IMR-90 (cell line): ENCODE measurements around the gene FBXO15. TPM values are rescaled to one million over a fixed set of nuclear protein-coding genes. Genes with fewer than 3 reads are reported as not detected.

ENCODE experiments used
- ATAC-seq: fragments of 200-7000 bp; cut with Tn5 transposase; 2 replicates; pipeline ENCODE4 v1.9.1; 2020; ENCODE audit warnings: low read depth, mild to moderate bottlenecking, moderate library complexity
- BruUV-seq: library from RNA; stranded (reverse); fragments of 400-500 nt; replicated peaks from 2 replicates; lab custom pipeline; 2021; lab: Mats Ljungman, UMichigan
- CTCF ChIA-PET: fragments of 300-600 bp; formaldehyde crosslinking; extraction: SDS; loops from one replicate; lab custom pipeline; 2021; ENCODE audit warnings: antibody characterized with exemption; lab: Yijun Ruan, JAX
- POLR2A ChIA-PET: fragments of 300-600 bp; sonication (Branson Sonifier 250); formaldehyde crosslinking; loops from one replicate; lab custom pipeline; 2022; ENCODE audit warnings: antibody characterized with exemption; ENCODE audit not compliant: unreplicated experiment; lab: Charles Lee
- DNase-seq: peaks from one replicate; pipeline ENCODE4 v3.0.0; 2013
- H2AFZ ChIP-seq: replicated peaks from 2 replicates; pipeline ENCODE3; 2013; ENCODE audit warnings: low read length, mild to moderate bottlenecking; ENCODE audit not compliant: poor library complexity
- H2AK5ac ChIP-seq: 2 replicates; pipeline ENCODE4 v1.6.1; 2013; ENCODE audit warnings: low read depth, low read length, inconsistent platforms
- H2AK9ac ChIP-seq: replicated peaks from 2 replicates; pipeline ENCODE3; 2013; ENCODE audit warnings: mild to moderate bottlenecking, low read depth, low read length, moderate library complexity; ENCODE audit not compliant: poor library complexity
- H2BK120ac ChIP-seq: 2 replicates; pipeline ENCODE4 v1.6.1; 2013; ENCODE audit warnings: low read depth, low read length, inconsistent platforms
- H2BK15ac ChIP-seq: 3 replicates; pipeline ENCODE4 v1.6.1; 2013; ENCODE audit warnings: low read depth, low read length, inconsistent platforms
- H2BK20ac ChIP-seq: 2 replicates; pipeline ENCODE4 v1.6.1; 2013; ENCODE audit warnings: low read depth, mild to moderate bottlenecking, inconsistent platforms, low read length, moderate library complexity
- H2BK5ac ChIP-seq: 2 replicates; pipeline ENCODE4 v1.6.1; 2013; ENCODE audit warnings: mild to moderate bottlenecking, low read depth, low read length, inconsistent platforms; ENCODE audit not compliant: poor library complexity, severe bottlenecking
- H3K14ac ChIP-seq: replicated peaks from 2 replicates; pipeline ENCODE4 v1.6.1; 2013; ENCODE audit warnings: low read depth, low read length, inconsistent platforms
- H3K18ac ChIP-seq: 2 replicates; pipeline ENCODE4 v1.6.1; 2013; ENCODE audit warnings: low read depth, low read length, control low read depth
- H3K23ac ChIP-seq: 2 replicates; pipeline ENCODE4 v1.6.1; 2013; ENCODE audit warnings: low read depth, low read length, inconsistent platforms
- H3K27ac ChIP-seq: 2 replicates; pipeline ENCODE4 v1.5.1; 2013; ENCODE audit warnings: mild to moderate bottlenecking, control low read depth, low read length; ENCODE audit not compliant: insufficient read depth
- H3K27me3 ChIP-seq: 2 replicates; pipeline ENCODE4 v1.6.1; 2013; ENCODE audit warnings: low read length; ENCODE audit not compliant: control insufficient read depth, insufficient read depth
- H3K36me3 ChIP-seq: 2 replicates; pipeline ENCODE4 v1.6.1; 2013; ENCODE audit warnings: low read length, mixed read lengths; ENCODE audit not compliant: control insufficient read depth, insufficient read depth
- H3K4ac ChIP-seq: 2 replicates; pipeline ENCODE4 v1.6.1; 2013; ENCODE audit warnings: low read depth, low read length, inconsistent platforms
- H3K4me1 ChIP-seq: 2 replicates; pipeline ENCODE4 v1.6.1; 2013; ENCODE audit warnings: low read length, mixed read lengths; ENCODE audit not compliant: control insufficient read depth, insufficient read depth
- H3K4me2 ChIP-seq: 2 replicates; pipeline ENCODE4 v1.6.1; 2013; ENCODE audit warnings: low read depth, mild to moderate bottlenecking, control low read depth, low read length, moderate library complexity
- H3K4me3 ChIP-seq: 2 replicates; pipeline ENCODE4 v1.5.1; 2013; ENCODE audit warnings: low read depth, mild to moderate bottlenecking, control low read depth, low read length, moderate library complexity; ENCODE audit not compliant: insufficient read depth
- H3K56ac ChIP-seq: 2 replicates; pipeline ENCODE4 v1.6.1; 2013; ENCODE audit warnings: low read length, inconsistent platforms; ENCODE audit not compliant: insufficient read depth; ENCODE audit errors: extremely low read depth
- H3K79me1 ChIP-seq, 2 experiments: 2 replicates each; pipeline ENCODE4 v1.6.1; 2013; ENCODE audit warnings: low read length in 2 of 2, inconsistent platforms in 1 of 2, low read depth in 1 of 2
- H3K9ac ChIP-seq: 2 replicates; pipeline ENCODE4 v1.6.1; 2013; ENCODE audit warnings: low read depth, low read length, control low read depth
- H3K9me1 ChIP-seq: 2 replicates; pipeline ENCODE4 v1.6.1; 2013; ENCODE audit warnings: low read length, inconsistent platforms; ENCODE audit not compliant: insufficient read depth
- H3K9me3 ChIP-seq: 2 replicates; pipeline ENCODE4 v1.6.1; 2013; ENCODE audit warnings: low read length; ENCODE audit not compliant: control insufficient read depth, insufficient read depth
- H4K20me1 ChIP-seq: 2 replicates; pipeline ENCODE4 v1.6.1; 2013; ENCODE audit warnings: low read length, inconsistent platforms; ENCODE audit not compliant: insufficient read depth
- H4K5ac ChIP-seq: 2 replicates; pipeline ENCODE4 v1.6.1; 2013; ENCODE audit warnings: mild to moderate bottlenecking, low read depth, low read length, control low read depth
- H4K8ac ChIP-seq, 2 experiments: 2 replicates each; pipeline ENCODE4 v1.6.1; 2013; ENCODE audit warnings: low read depth in 2 of 2, low read length in 2 of 2, control low read depth in 1 of 2, inconsistent platforms in 1 of 2
- H4K91ac ChIP-seq: 2 replicates; pipeline ENCODE4 v1.6.1; 2013; ENCODE audit warnings: low read depth, low read length, inconsistent platforms; ENCODE audit not compliant: insufficient read depth
- BHLHE40 ChIP-seq: fragments of 150-350 bp; IDR thresholded peaks from 2 replicates; pipeline ENCODE4 v1.6.1; 2016; ENCODE audit warnings: mild to moderate bottlenecking, low read depth, low read length
- CEBPB ChIP-seq: IDR thresholded peaks from 2 replicates; pipeline ENCODE4 v1.6.1; 2012; ENCODE audit warnings: low read depth, low read length, improper control_type of control experiment
- CHD1 ChIP-seq: IDR thresholded peaks from 2 replicates; pipeline ENCODE4 v1.6.1; 2012; ENCODE audit warnings: low read depth, low read length, improper control_type of control experiment
- FOS ChIP-seq: fragments of 150-350 bp; IDR thresholded peaks from 2 replicates; pipeline ENCODE4 v1.6.1; 2016; ENCODE audit warnings: low read depth, low read length
- MAFK ChIP-seq: IDR thresholded peaks from 2 replicates; pipeline ENCODE4 v1.6.1; 2012; ENCODE audit warnings: low read depth, low read length, improper control_type of control experiment
- MAZ ChIP-seq: IDR thresholded peaks from 2 replicates; pipeline ENCODE4 v1.6.1; 2012; ENCODE audit warnings: low read depth, mild to moderate bottlenecking, low read length, improper control_type of control experiment, moderate library complexity, borderline replicate concordance
- MXI1 ChIP-seq: IDR thresholded peaks from 2 replicates; pipeline ENCODE4 v1.6.1; 2012; ENCODE audit warnings: low read depth, mild to moderate bottlenecking, low read length, moderate library complexity, borderline replicate concordance
- NFE2L2 ChIP-seq: fragments of 150-350 bp; IDR thresholded peaks from 2 replicates; pipeline ENCODE4 v1.6.1; 2016; ENCODE audit warnings: low read depth, mild to moderate bottlenecking, low read length
- POLR2A ChIP-seq: IDR thresholded peaks from 2 replicates; pipeline ENCODE4 v1.6.1; 2012; ENCODE audit warnings: mild to moderate bottlenecking, low read depth, low read length
- RAD21 ChIP-seq: IDR thresholded peaks from 2 replicates; pipeline ENCODE4 v1.6.1; 2012; ENCODE audit warnings: low read length, improper control_type of control experiment
- RCOR1 ChIP-seq: IDR thresholded peaks from 2 replicates; pipeline ENCODE4 v1.6.1; 2012; ENCODE audit warnings: mild to moderate bottlenecking, low read length, improper control_type of control experiment; ENCODE audit not compliant: insufficient replicate concordance
- RFX5 ChIP-seq: IDR thresholded peaks from 2 replicates; pipeline ENCODE4 v1.8.0; 2012; ENCODE audit warnings: low read depth, mild to moderate bottlenecking, low read length, moderate library complexity
- SMC3 ChIP-seq: fragments of 150-350 bp; IDR thresholded peaks from 2 replicates; pipeline ENCODE4 v1.6.1; 2016; ENCODE audit warnings: low read depth, mild to moderate bottlenecking, antibody characterized with exemption, low read length, moderate library complexity
- WGBS, 2 experiments: methylation state at CpG; one replicate each; pipeline versions ENCODE4 v1.1.5 to v1.1.7; 2013; ENCODE audit warnings: missing lambda C conversion rate in 2 of 2; ENCODE audit not compliant: insufficient read length in 1 of 2; ENCODE audit errors: extremely low coverage in 2 of 2; 5-methylcytosine and 5-hydroxymethylcytosine counted together
- dilution Hi-C: fragments of 300-500 bp; cut with HindIII; formaldehyde crosslinking; loops from one replicate; pipeline ENCODE4 v1.14.3; 2018; ENCODE audit warnings: low sequenced_read_pairs; ENCODE audit not compliant: unreplicated experiment
- in situ Hi-C: fragments of 300-500 bp; cut with MboI; formaldehyde crosslinking; loops from 3 replicates; pipeline ENCODE4 v1.14.3; 2019; ENCODE audit warnings: low sequenced_read_pairs, inconsistent platforms, mixed read lengths
- intact Hi-C: fragments of 100-400 bp; cut with micrococcal nuclease; formaldehyde crosslinking; loops from 2 replicates; pipeline ENCODE4 v1.10.0; 2022
- polyA plus RNA-seq, 3 experiments: library from polyadenylated mRNA; depleted of rRNA; stranded (reverse); fragments of >200 nt; gene quantifications; 2 replicates each; pipeline ENCODE4 v1.2.3, GENCODE V29; 2012; ENCODE audit warnings: low replicate concordance in 1 of 3
- total RNA-seq: library from RNA; depleted of rRNA; stranded (reverse); fragments of >200 nt; gene quantifications from 2 replicates; pipeline ENCODE4 v1.2.3, GENCODE V29; 2012
- TF ChIP-seq, protein P1 (sequence below): fragments of 150-350 bp; IDR thresholded peaks from 2 replicates; pipeline ENCODE4 v1.6.1; 2016; ENCODE audit warnings: low read depth, mild to moderate bottlenecking, low read length, moderate library complexity, borderline replicate concordance
- TF ChIP-seq, protein P2 (sequence below): fragments of 150-350 bp; IDR thresholded peaks from 2 replicates; pipeline ENCODE4 v1.6.1; 2017; ENCODE audit warnings: mild to moderate bottlenecking, antibody characterized with exemption, low read length, low read depth
- TF ChIP-seq, protein P3 (sequence below): conservative IDR thresholded peaks from 2 replicates; pipeline ENCODE4 v1.5.1; 2012; ENCODE audit warnings: mild to moderate bottlenecking, low read depth, low read length, improper control_type of control experiment

FBXO15 gene
- total and polyA plus RNA-seq, 2 of the 4 experiments (the other 2 are of a cell fraction): 0.90 to 2.0 TPM

DNA sequence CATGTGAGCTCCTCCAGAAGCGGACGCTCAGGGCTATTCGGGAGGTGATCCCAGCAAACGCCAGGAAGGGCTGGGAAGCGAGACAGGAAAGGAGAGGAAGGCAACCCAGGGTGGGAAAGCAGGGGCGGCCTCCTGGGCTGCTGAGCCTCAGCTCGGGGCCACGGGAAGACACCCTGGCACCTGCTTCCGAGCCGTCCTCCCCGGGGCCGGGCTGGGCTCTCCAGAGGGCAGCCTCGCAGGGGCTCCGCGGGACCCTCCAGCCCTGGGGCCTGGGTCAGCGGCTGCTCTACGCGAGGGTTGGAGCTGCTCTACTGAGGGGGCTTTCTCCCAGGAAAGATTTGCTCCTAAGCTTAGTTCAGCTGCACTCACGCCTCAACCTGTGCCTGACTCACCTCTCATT, 34.7 kb upstream of the FBXO15 start:
- Histone ChIP-seq H3K9me1 (no peaks in the 10 kb centered on the region), H3K56ac (no peak overlapping the region), H3K9ac (no peak overlapping the region), H3K79me1 (no peaks in the 10 kb centered on the region), H3K18ac (no peak overlapping the region), H2BK20ac (no peak overlapping the region), H2BK15ac (no peak overlapping the region), H4K8ac (no peak overlapping the region), H3K4me2 (no peak overlapping the region), H4K91ac (no peak overlapping the region), H2BK5ac (no peak overlapping the region), H3K23ac (no peak overlapping the region), H3K4me1 (no peaks in the 10 kb centered on the region), H4K20me1 (no peaks in the 10 kb centered on the region), H3K4me3 (no peak overlapping the region), H2AK9ac (no peak overlapping the region), H3K36me3 (no peaks in the 10 kb centered on the region), H3K27me3 (peaks cover 23% of the 10 kb centered on the region), H3K27ac (no peak overlapping the region), H2AK5ac (no peak overlapping the region), H3K9me3 (peaks cover 6% of the 10 kb centered on the region), H3K4ac (no peak overlapping the region), H2BK120ac (no peak overlapping the region), H3K14ac (no peak overlapping the region), H2AFZ (no peak overlapping the region), H4K5ac (no peak overlapping the region)
- in situ Hi-C loops: no loop called here
- no peak for TF ChIP-seq MAFK
- TF ChIP-seq, protein P1, sequence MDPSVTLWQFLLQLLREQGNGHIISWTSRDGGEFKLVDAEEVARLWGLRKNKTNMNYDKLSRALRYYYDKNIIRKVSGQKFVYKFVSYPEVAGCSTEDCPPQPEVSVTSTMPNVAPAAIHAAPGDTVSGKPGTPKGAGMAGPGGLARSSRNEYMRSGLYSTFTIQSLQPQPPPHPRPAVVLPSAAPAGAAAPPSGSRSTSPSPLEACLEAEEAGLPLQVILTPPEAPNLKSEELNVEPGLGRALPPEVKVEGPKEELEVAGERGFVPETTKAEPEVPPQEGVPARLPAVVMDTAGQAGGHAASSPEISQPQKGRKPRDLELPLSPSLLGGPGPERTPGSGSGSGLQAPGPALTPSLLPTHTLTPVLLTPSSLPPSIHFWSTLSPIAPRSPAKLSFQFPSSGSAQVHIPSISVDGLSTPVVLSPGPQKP: no peak
- TF ChIP-seq CEBPB: no peak
- TF ChIP-seq POLR2A: no peak
- no peak for TF ChIP-seq RFX5
- no peak for TF ChIP-seq RAD21
- TF ChIP-seq, protein P2, sequence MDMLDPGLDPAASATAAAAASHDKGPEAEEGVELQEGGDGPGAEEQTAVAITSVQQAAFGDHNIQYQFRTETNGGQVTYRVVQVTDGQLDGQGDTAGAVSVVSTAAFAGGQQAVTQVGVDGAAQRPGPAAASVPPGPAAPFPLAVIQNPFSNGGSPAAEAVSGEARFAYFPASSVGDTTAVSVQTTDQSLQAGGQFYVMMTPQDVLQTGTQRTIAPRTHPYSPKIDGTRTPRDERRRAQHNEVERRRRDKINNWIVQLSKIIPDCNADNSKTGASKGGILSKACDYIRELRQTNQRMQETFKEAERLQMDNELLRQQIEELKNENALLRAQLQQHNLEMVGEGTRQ: no peak
- no peak for TF ChIP-seq MAZ
- no peak for TF ChIP-seq NFE2L2
- TF ChIP-seq MXI1: no peak
- TF ChIP-seq BHLHE40: no peak
- no peak for TF ChIP-seq FOS
- TF ChIP-seq, protein P3, sequence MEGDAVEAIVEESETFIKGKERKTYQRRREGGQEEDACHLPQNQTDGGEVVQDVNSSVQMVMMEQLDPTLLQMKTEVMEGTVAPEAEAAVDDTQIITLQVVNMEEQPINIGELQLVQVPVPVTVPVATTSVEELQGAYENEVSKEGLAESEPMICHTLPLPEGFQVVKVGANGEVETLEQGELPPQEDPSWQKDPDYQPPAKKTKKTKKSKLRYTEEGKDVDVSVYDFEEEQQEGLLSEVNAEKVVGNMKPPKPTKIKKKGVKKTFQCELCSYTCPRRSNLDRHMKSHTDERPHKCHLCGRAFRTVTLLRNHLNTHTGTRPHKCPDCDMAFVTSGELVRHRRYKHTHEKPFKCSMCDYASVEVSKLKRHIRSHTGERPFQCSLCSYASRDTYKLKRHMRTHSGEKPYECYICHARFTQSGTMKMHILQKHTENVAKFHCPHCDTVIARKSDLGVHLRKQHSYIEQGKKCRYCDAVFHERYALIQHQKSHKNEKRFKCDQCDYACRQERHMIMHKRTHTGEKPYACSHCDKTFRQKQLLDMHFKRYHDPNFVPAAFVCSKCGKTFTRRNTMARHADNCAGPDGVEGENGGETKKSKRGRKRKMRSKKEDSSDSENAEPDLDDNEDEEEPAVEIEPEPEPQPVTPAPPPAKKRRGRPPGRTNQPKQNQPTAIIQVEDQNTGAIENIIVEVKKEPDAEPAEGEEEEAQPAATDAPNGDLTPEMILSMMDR: no peak
- no peak for TF ChIP-seq RCOR1
- no peak for TF ChIP-seq SMC3
- TF ChIP-seq CHD1: no peak
- ATAC-seq (no peak), DNase-seq (no peak)
- intact Hi-C loops: no loop called here
- ChIA-PET POLR2A (no interaction called here), CTCF (no interaction called here)
- 91% methylated on average over 10 of the region's 19 CpGs; no CpG with 5 or more reads in 1 of the 2 experiments for WGBS, 2 experiments
- dilution Hi-C loops: no loop called here
- BruUV-seq: no TSS peak
